HG03025 (cell line): ENCODE results near the gene PPFIA1.

Source experiments
- ATAC-seq: cut with Tn5 transposase; IDR thresholded peaks from one replicate; pipeline ENCODE4 v1.9.1; 2021; ENCODE audit warnings: mild to moderate bottlenecking, moderate library complexity; ENCODE audit not compliant: unreplicated experiment, low FRiP score

The PPFIA1 gene

DNA sequence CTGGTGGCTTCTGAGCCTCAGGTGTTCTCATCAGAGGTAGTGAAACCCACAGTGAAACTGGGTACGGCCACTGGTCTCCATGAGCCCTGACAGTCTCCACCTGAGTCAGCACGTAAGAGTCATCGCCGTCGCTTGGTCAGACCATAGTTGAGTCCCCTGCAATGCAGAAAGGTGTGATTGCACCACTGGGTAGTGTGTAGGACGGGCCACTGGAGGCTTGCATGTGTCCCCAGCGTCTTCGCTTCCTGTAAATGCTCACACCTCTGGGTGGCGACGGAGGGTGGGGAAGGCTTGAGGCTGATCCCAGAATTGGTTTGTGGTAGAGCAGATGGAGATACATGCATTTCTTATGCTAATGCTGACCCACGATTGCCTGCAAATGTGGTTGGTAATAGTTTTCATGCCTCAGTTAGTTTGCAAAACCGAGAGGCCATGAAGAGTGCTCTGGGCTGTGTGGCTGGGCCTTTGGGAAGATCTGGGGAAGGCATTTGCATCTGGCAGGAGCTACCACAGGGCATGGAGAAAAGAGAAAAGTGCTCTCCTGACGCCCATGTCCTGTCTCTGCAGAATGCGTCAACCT, 154.4 kb downstream of the PPFIA1 start:
- ATAC-seq = no peak

DNA sequence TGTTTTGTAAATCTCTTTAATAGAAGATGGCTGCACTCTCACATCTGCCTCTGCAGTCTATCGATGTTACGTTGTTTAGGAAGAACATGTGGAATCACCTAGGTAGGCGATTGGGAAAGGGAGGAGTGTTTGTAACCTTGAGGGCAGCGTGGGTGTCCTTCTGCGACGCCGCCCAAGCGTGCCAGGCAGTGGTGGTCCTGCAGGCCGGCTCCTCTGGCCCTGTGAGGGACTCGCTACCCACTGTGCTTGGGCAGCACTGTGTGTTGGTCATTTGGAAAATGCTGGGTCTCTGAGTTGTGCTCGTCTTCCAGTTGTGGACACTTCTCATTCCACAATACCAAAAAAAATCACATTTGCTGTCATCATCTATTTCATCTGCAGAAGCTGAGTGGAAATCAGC, 156.9 kb downstream of the PPFIA1 start:
- ATAC-seq = no peak

- no peak for ATAC-seq
Observed at GRCh38 chr11:70428701-70429427, 158.4 kb downstream of the PPFIA1 start.

- no peak for ATAC-seq
Observed at GRCh38 chr11:70429428-70429705, 158.9 kb downstream of the PPFIA1 start.

GRCh38 chr11:70429724-70430521, 159.4 kb downstream of the PPFIA1 start:
- no peak for ATAC-seq

DNA sequence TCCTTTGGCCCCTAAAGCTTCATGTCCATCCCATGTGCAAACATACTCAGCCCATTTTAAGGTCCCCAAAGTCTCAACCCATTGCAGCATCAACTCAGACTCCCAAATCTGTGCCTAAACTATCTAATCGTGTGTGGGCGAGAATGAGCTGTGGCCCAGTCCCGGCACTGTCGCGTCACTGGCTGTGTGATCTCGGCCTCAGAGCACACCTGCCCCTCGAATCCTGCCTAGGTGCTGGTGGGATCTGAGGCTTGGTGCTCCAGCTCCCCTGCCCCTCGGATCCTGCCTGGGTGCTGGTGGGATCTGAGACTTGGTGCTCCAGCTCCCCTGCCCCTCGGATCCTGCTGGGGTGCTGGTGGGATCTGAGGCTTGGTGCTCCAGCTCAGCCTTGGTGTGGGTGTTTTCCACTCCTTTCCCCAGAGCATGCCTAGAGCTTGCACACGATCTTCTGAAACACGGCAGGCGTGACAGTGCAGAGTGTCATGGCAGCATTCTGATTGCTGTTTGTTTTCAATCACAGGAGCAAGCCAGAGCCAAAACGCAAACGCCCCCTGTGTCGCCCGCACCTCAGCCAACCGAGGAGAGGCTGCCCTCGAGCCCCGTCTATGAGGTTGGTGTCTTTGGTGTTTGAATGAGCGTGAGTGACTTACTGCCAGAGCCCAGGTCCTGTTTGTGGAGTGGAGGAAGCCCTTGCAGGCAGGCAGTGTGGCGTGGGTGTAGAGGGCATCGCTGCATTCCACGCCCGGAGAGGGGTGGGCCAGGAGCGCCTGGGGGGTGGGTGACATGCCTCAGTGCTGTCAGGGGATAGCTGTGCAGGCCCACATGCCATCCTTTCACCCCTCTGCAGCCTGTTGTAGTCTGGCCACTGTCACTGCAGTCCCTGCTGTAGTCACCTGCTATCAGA, 160.4 kb downstream of the PPFIA1 start:
- ATAC-seq = no peak

DNA sequence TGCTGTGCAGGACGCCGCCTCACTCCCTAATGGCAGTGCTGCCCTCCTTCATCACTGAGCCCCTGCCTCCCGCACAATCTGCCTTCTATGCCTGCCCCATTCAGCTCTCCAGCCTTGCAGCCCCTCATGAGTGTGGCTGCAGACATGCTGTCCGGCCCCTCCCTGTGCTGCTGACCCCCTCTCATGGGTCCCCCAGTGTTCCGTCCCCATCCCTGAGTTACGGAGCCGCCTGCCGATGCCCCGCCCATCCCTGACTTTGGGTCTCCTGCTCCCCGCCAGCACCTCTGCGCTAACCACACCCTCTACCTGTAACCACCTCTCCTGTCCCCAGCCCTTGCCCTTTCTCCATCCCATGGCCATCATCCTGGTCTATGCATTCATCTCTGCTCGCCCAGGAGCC, 161.1 kb downstream of the PPFIA1 start:
- no peak for ATAC-seq

GRCh38 chr11:70432065-70432464, 161.6 kb downstream of the PPFIA1 start:
- ATAC-seq = no peak

GRCh38 chr11:70432580-70432979, 162.1 kb downstream of the PPFIA1 start:
- ATAC-seq = no peak

- no peak for ATAC-seq
Observed at GRCh38 chr11:70433038-70433437, 162.5 kb downstream of the PPFIA1 start.

DNA sequence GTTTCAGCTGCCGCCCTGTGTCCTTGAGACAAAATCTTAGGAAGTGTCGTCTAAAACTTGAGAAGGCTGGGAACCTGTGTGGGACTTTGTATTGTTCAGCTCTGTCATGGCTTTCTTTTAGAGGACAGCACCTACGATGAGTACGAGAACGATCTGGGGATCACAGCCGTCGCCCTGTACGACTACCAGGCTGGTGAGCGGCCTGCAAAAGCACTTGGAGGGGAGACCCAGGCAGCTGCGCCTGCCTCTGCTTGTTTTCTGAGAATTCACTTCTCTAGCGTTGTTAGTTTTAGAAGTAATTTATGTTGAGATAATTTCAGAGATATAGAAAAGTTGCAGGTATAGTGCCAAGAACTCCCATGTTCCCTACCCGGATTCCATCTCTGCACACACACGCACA, 163.0 kb downstream of the PPFIA1 start:
- no peak for ATAC-seq
